Measurements from ENCODE around the gene C16orf92.

GRCh38 chr16:30010844-30011713 lies 11.9 kb upstream of the C16orf92 start, which contains the start of gene DOC2A:
- TF ChIP-seq CTCF (IDR thresholded peaks at IDR 0.05; ENCODE audit: insufficient read depth, low read length) (no peak), POLR2AphosphoS5 (IDR thresholded peaks at IDR 0.05; ENCODE audit: low read depth) (no peak), GABPA (IDR thresholded peaks at IDR 0.05; ENCODE audit: low read depth) (no peak), SPI1 (IDR thresholded peaks at IDR 0.05; ENCODE audit: borderline replicate concordance, low read depth) (no peak), REST (IDR thresholded peaks at IDR 0.05; ENCODE audit: insufficient replicate concordance, low read depth) (no peak)

All from HL-60 (cell line).